ENCODE results near the gene RBM47. TPM values are rescaled to one million over a fixed set of nuclear protein-coding genes. Genes with fewer than 3 reads are reported as not detected.

The RBM47 gene
- total RNA-seq, 6 donors from 2014 or later, result 111 to 448 (median 149) TPM

- H3K4me1 ChIP-seq, result no peaks in the 10 kb centered on the region
- H3K9me3 ChIP-seq, result no peaks in the 10 kb centered on the region
- ATAC-seq (ENCODE audit: low FRiP score in 2 of 2) (no peak), DNase-seq (no peak)
- TF ChIP-seq POLR2A (IDR thresholded peaks at IDR 0.05) (no peak), EP300 (IDR thresholded peaks at IDR 0.05) (no peak), POLR2AphosphoS5 (IDR thresholded peaks at IDR 0.05) (no peak), CTCF (IDR thresholded peaks at IDR 0.05) (no peak)
- no peak overlapping the region for H3K27ac ChIP-seq
- no peak overlapping the region for H3K4me3 ChIP-seq
- H3K36me3 ChIP-seq, result no peaks in the 10 kb centered on the region
- WGBS, 2 donors, result 89 to 90% methylated on average over 4 of the region's 4 CpGs
- no peaks in the 10 kb centered on the region for H3K27me3 ChIP-seq
These were observed 93.6 kb downstream of the RBM47 start for GRCh38 chr4:40536032-40536431.

DNA sequence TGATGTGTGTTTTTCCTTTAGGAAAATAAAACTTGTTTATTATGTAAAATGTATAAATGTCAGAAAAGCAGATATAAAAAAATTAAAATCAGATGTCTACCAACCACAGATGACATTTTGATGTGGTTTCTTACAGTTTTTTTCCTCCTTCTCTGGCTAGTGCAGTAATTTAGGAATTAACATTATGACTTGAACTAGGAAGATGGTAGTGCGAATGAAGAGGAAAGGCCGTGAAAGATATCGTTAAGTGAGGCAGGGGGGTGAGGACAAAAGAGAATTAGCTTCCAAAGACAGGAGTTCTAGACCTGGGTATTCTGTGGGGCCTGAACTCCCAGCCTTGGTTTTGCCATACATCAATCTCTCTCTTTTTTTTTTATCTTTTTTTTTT lies 98.0 kb downstream of the RBM47 start:
- no peak for DNase-seq
- Histone ChIP-seq H3K9me3 (no peaks in the 10 kb centered on the region), H3K27me3 (no peaks in the 10 kb centered on the region), H3K4me1 (no peaks in the 10 kb centered on the region), H3K36me3 (no peaks in the 10 kb centered on the region), H3K4me3 (no peak overlapping the region), H3K27ac (no peak overlapping the region)
- 91 to 92% methylated on average over 3 of the region's 3 CpGs for WGBS, 2 donors
- ATAC-seq (ENCODE audit: low FRiP score in 2 of 2), result no peak
- TF ChIP-seq POLR2AphosphoS5 (IDR thresholded peaks at IDR 0.05) (no peak), EP300 (IDR thresholded peaks at IDR 0.05) (no peak), POLR2A (IDR thresholded peaks at IDR 0.05) (no peak), CTCF (IDR thresholded peaks at IDR 0.05) (no peak)

DNA sequence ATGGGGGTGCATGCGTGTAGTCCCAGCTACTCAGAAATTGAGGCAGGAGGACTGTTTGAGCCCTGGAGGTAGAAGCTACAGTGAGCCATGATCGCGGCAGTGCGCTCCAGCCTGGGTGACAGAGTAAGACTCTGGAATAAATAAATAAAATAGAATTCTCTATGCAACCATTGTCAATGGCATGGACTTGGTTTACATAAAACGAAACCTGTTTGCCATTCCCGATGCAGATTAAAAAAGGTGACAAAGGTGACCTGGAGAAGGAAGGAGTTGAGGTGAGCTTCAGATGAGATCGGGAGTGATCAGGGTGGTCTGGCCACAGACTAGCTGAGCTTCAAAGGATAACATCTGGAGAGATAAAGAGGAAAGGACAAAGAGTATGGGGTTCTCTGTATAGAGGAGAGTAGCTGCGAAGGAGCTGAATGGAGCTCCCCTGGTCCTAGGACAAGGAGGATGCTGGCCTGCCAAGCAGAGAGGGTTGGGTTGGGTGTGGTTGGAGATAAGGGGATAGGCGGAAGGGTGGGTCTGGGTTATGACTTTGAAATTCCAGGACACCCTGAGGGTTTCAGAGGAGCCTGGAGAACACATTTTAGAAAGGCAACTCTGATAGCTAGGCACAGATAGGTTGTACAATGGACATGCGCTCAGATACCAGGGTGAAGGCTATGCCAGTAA lies 98.6 kb downstream of the RBM47 start:
- Histone ChIP-seq H3K9me3 (no peaks in the 10 kb centered on the region), H3K4me3 (no peak overlapping the region), H3K27me3 (no peaks in the 10 kb centered on the region), H3K4me1 (peaks cover 0 to 4% (median under 1%) of the 10 kb centered on the region in 4 donors), H3K27ac (no peak overlapping the region), H3K36me3 (no peaks in the 10 kb centered on the region)
- no peak for ATAC-seq (ENCODE audit: low FRiP score in 2 of 2)
- 90% methylated on average over 10 of the region's 10 CpGs for WGBS, 2 donors
- TF ChIP-seq CTCF (IDR thresholded peaks at IDR 0.05), result no peak
- no peak for TF ChIP-seq EP300 (IDR thresholded peaks at IDR 0.05)
- no peak for TF ChIP-seq POLR2A (IDR thresholded peaks at IDR 0.05)
- no peak for TF ChIP-seq POLR2AphosphoS5 (IDR thresholded peaks at IDR 0.05)
- no peak for DNase-seq

DNA sequence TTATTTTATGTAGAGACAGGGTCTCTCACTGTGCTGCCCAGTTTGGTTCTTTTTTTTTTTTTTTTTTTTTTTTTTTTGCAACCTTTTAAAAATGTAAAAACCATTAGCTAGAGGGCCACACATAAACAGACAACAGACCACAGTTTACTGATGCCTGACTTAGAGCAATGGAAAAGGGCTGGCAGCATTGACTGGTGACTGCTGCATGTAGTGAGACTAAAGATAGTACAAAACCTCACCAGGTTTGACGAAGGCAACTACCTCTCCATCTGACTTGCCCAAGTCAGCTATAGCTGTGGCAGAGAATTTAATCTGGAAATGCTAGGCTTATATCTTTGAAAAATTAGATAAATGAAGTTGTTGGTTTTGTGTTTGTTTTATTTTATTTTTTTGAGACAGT lies 102.9 kb downstream of the RBM47 start:
- Histone ChIP-seq H3K4me1 (peaks cover 0 to 14% (median 6%) of the 10 kb centered on the region in 4 donors), H3K4me3 (no peak overlapping the region), H3K27ac (peak overlapping the region in 1 of 4 donors; percentile 64), H3K36me3 (no peaks in the 10 kb centered on the region), H3K27me3 (no peaks in the 10 kb centered on the region), H3K9me3 (no peaks in the 10 kb centered on the region)
- WGBS, 2 donors, result 95% methylated on average over 1 of the region's 1 CpG
- ATAC-seq (ENCODE audit: low FRiP score in 2 of 2) (no peak), DNase-seq (no peak)
- TF ChIP-seq POLR2AphosphoS5 (IDR thresholded peaks at IDR 0.05), result no peak

- TF ChIP-seq EP300 (IDR thresholded peaks at IDR 0.05) (no peak), POLR2A (IDR thresholded peaks at IDR 0.05) (no peak), POLR2AphosphoS5 (IDR thresholded peaks at IDR 0.05) (no peak), CTCF (IDR thresholded peaks at IDR 0.05) (no peak)
- peak in 1 of 2 donors; percentile 59 for DNase-seq
- Histone ChIP-seq H3K4me1 (peaks cover 0 to 14% (median 6%) of the 10 kb centered on the region in 4 donors), H3K27me3 (no peaks in the 10 kb centered on the region), H3K36me3 (no peaks in the 10 kb centered on the region), H3K27ac (peak overlapping the region; percentile 51 to 67 (median 62)), H3K9me3 (no peaks in the 10 kb centered on the region), H3K4me3 (no peak overlapping the region)
- WGBS, 2 donors, result 61% methylated on average over 8 of the region's 8 CpGs
- ATAC-seq (ENCODE audit: low FRiP score in 2 of 2), result peak; percentile 75 to 90
These were observed 103.7 kb downstream of the RBM47 start for GRCh38 chr4:40525752-40526598.
